Hepatocyte (in vitro differentiated cells): Measurements from ENCODE around the gene ANO10.

Source experiments
- CTCF ChIP-seq: fragments of 200-600 bp; sonication (generic); IDR thresholded peaks from 2 replicates; pipeline ENCODE4 v1.5.1; 2016; ENCODE audit warnings: antibody characterized with exemption, mild to moderate bottlenecking; ENCODE audit not compliant: poor library complexity
- EZH2 ChIP-seq: fragments of 200-600 bp; sonication (generic); IDR thresholded peaks from 2 replicates; pipeline ENCODE4 v1.6.1; 2016; ENCODE audit warnings: antibody characterized with exemption, mild to moderate bottlenecking, borderline replicate concordance
- EZH2phosphoT487 ChIP-seq: fragments of 200-600 bp; sonication (generic); IDR thresholded peaks from one replicate; pipeline ENCODE4 v1.6.1; 2018; ENCODE audit warnings: antibody characterized with exemption, mild to moderate bottlenecking, low read depth, moderate library complexity; ENCODE audit not compliant: unreplicated experiment, severe bottlenecking

- TF ChIP-seq CTCF = no peak
- TF ChIP-seq EZH2phosphoT487 = no peak
- TF ChIP-seq EZH2 = no peak
Measured at GRCh38 chr3:43448098-43448497, 173.7 kb downstream of the ANO10 start.
